GM21786 (cell line): ENCODE measurements around the gene HCAR1.
A peak's percentile ranks its signal among the peaks of the same experiment; 100 is the strongest.
"Not testable (repeated sequence)": the region's sequence is repeated elsewhere in the genome, so short reads cannot be mapped to it uniquely, and the experiment has no call there.

Source experiments
- ATAC-seq: cut with Tn5 transposase; IDR thresholded peaks from one replicate; pipeline ENCODE4 v1.9.1; 2021; ENCODE audit not compliant: unreplicated experiment

HCAR1 gene, protein sequence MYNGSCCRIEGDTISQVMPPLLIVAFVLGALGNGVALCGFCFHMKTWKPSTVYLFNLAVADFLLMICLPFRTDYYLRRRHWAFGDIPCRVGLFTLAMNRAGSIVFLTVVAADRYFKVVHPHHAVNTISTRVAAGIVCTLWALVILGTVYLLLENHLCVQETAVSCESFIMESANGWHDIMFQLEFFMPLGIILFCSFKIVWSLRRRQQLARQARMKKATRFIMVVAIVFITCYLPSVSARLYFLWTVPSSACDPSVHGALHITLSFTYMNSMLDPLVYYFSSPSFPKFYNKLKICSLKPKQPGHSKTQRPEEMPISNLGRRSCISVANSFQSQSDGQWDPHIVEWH

GRCh38 chr12:122730215-122731014 lies at the start of gene HCAR1:
TSS of gene HCAR1 (minus strand) at chr12:122730844. CDS start at chr12:122730339, 505 bp downstream.
- no peak for ATAC-seq

DNA sequence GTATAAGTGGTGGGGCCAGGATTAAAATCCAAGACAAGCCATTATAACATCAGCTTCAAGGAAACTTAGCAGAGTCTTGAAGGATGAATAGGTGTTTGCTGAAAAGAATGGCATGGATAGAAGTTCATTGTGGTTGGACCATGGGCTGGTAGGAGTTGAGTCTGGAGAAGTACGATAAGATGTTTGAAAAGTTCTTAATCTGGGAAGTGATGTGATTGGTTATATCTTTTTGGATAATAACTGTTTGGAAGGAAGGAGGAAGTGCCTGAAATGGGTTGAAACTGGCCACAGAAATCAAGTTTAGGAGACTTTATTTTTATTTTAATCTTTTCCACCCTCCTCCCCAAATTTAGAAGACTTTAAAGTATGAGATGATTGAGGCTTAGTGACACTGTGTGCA lies 26.9 kb upstream of the HCAR1 start:
- ATAC-seq: no peak

DNA sequence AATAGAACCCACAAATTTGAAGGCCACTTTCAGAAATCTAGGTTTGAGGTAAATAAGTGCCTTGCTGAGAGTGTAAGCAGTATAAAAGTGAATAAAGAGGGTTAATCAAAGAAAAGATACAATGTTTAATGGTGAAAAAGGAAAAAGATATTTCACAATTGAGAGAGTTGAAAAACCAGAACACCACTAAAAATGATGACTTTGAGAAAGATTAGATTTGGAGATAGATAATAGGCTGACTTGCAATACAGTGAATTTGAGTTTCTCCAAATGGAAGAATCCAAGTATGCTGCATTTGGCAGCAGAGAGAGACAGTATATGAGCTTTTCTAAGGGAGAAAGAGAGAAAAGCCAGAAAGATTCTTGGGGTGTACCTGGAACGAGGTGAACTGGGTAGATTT lies 24.1 kb upstream of the HCAR1 start:
- no peak for ATAC-seq

DNA sequence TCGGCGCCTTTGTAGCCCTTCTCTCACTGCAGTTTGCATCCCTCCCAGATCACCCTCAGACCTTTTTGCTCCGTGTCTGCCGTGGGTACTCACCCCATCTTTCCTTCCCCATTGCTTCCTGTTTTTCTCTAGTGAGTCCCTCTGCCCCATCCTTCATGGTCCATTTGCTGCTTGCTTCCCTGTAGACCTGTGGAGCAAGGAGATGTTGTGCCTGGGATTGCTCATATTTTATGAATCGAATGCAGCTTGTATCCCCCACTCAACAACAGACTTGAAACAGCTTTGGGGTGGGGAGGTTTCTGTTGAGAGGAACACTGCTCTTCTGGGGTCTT lies 22.6 kb upstream of the HCAR1 start:
- no peak for ATAC-seq

DNA sequence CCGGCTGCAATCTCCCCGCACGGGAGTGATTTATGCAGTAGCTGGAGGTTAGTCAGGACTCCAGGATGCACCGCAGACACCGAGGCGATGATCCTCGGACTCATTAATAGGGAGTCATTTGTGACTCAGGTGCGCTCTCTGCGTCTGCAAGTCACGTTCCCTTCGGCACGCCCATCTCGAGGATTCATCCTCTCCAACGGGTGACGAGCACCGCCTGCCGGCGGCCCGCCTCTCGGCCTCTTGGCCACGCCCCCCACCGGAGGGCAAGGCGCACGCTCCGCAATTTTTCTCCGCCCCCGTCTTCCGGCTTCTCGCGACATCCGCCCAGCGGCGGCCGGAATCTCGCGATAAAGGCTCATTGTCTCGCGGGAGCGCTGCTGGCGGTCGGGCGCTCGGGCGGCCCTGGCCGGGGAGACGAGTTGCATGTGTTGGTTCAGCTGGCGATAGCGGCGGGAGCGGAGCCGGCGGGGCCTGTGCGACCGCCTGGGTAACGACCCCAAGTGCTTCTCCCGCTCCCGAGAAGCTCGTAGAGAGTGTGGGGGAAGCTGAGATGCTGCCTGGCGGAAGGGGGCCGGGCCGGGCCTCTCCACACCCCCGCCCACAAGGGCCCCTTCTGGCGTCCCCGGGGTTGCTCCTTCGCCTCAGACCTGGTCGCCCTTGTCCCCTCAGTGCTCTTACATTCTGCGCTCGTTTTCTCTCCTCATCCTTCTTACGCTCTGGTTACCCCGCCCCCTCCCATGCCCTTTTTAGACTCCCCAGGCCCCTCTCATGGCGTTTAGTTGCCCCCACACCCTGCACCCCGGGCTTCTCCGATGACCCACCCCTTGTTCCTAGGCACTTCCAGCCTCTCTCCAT lies 22.0 kb upstream of the HCAR1 start, which contains the start of gene DENR:
DENR (plus strand) TSS at position 361 of the 855 bp plus-strand sequence. CDS start 878 bp downstream, outside the sequence.
- ATAC-seq: peak; percentile 93

DNA sequence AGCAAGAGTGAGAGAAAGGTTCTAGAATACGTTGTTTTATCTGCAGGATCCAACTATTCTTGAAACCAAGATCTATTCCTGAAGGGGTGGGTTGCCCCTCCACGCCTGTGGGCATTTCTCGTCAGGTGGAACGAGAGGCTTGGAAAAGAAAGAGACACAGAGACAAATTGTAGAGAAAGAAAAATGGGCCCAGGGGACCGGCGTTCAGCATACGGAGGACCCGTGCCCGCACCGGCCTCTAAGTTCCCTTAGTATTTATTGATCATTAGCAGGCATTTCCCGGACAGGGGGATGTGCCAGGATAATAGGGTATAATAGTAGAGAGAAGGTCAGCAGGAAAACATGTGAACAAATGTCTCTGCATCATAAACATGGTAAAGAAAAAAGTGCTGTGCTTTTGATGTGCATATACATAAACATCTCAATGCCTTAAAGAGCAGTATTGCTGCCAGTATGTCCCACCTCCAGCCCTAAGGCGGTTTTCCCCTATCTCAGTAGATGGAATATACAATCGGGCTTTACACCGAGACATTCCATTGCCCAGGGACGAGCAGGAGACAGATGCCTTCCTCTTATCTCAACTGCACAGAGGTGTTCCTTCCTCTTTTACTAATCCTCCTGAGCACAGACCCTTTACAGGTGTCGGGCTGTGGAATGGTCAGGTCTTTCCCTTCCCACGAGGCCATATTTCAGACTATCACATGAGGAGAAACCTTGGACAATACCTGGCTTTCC lies 20.3 kb upstream of the HCAR1 start:
- not testable (repeated sequence) for ATAC-seq

DNA sequence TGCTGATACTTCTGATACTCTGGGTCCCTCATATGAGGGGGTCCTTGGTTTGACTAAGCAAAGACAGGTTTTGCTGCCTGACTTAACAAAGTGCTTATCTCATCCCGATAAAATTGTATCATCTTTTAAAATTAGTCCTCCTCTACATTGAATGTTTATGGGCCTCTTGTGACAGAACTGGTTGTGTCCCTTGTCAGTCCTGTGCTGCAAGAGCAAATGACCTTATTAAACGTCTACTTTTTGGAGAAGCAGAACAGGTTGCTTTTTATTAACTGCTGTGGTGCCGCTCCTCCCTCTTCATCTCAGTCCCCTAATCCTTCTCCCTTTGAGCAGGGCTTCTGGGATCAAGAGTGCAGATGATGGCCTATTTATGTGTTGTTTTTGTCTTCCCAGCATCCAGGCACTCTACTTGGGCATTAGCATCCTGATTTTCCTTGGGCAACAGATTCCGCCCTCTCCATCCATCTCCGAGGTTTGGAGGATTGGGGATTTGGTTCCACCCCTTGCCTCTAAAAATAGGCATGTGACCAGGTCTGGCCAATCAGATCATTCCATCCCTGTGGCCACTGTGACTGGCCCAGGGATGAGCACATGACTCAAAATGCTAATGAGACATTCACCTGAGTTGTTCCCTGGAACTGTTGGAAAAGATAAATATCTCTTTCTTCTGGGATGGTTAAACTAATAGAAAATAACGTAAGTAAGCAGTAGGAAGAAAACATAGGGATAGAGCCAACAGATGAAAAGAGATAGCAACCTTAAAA lies 19.1 kb upstream of the HCAR1 start:
- ATAC-seq: no peak

- ATAC-seq: no peak
Measured at GRCh38 chr12:122747224-122748135, 16.8 kb upstream of the HCAR1 start.

DNA sequence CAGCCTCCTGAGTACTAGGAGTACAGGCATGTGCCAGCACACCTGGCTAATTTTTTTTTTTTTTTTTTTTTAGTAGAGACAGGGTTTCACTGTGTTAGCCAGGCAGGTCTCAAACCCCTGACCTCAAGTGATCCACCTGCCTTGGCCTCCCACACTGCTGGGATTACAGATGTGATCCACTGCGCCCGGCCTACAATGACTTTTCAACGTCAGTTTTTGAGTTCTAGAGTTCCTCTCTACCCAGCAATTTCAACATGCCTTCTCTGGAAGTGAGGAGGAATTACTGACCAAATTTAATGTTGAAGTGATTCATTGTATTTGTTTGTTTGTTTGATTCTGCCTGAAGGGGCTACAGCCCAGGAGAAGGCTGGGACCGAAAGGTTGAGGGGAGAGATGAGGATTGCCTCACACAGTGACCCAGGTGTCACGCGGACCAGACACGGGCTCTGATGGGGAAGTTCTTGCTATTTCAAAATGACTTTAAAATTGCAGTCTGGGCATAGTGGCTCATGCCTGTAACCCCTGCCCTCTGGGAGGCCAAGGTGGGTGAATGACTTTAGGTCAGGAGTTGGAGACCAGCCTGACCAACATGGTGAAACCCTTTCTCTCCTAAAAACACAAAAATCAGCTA lies 13.4 kb upstream of the HCAR1 start:
- ATAC-seq: no peak

DNA sequence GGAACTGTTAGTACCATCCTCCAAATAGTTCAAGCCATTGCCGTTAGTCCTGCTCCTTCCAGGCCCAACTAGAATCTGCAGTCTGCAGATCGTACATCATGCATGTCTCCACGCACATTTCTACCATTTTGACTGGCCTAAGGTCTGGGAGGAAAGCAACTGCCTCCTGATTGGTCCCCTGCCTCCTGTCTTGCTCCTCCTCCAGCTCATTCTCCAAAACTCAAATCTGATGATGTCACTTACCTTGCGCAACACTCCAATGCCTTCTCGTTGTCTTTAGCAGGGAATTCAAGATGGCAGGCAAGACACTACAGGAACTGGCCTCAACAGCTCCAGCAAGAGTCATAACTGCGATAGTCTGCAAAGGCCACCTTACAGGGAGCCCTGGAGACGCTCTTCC lies 9.7 kb upstream of the HCAR1 start:
- no peak for ATAC-seq

- no peak for ATAC-seq
Measured at GRCh38 chr12:122738571-122738970, 7.9 kb upstream of the HCAR1 start.

- ATAC-seq: no peak
Measured at GRCh38 chr12:122732611-122733010, 2.0 kb upstream of the HCAR1 start.

- no peak for ATAC-seq
Measured at GRCh38 chr12:122732170-122732569, 1.5 kb upstream of the HCAR1 start.

DNA sequence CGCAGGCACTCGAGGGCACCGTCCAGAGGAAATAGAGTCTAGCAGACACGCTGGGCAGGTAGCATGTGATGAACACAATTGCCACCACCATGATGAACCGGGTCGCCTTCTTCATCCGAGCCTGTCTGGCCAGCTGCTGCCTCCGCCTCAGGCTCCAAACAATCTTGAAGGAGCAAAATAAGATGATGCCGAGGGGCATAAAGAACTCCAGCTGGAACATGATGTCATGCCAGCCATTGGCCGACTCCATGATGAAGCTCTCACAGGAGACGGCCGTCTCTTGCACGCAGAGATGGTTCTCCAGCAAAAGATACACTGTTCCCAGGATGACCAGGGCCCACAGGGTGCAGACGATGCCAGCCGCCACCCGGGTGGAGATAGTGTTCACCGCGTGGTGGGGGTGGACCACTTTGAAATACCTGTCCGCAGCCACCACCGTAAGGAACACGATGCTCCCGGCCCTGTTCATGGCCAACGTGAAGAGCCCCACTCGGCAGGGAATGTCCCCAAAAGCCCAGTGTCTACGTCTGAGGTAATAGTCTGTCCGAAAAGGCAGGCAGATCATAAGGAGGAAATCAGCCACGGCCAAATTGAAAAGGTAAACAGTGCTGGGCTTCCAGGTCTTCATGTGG lies 945 bp downstream of the HCAR1 start:
- no peak for ATAC-seq

- ATAC-seq: peak; percentile 39
Measured at GRCh38 chr12:122726080-122726558, 4.5 kb downstream of the HCAR1 start.

- no peak for ATAC-seq
Measured at GRCh38 chr12:122725452-122726079, 5.1 kb downstream of the HCAR1 start.

GRCh38 chr12:122724641-122725243 lies 5.9 kb downstream of the HCAR1 start:
- ATAC-seq: no peak
